GM12878 (cell line): Measurements from ENCODE around the gene IDH3B. TPM values are rescaled to one million over a fixed set of nuclear protein-coding genes. Genes with fewer than 3 reads are reported as not detected.

Experiments
- ATF7 ChIP-seq: fragments of 450-650 bp; IDR thresholded peaks from 2 replicates; pipeline ENCODE4 v1.6.1; 2016; ENCODE audit warnings: low read depth, mild to moderate bottlenecking
- BCLAF1 ChIP-seq: fragments of 450-650 bp; IDR thresholded peaks from 2 replicates; pipeline ENCODE4 v1.6.1; 2017; ENCODE audit warnings: antibody characterized with exemption, mild to moderate bottlenecking, moderate library complexity
- CHD2 ChIP-seq: IDR thresholded peaks from 2 replicates; pipeline ENCODE4 v1.6.1; 2011; ENCODE audit warnings: low read depth, low read length, improper control_type of control experiment, borderline replicate concordance
- HDAC2 ChIP-seq: fragments of 200-600 bp; sonication (generic); IDR thresholded peaks from 2 replicates; pipeline ENCODE4 v1.6.1; 2017
- IKZF2 ChIP-seq, 2 experiments: fragments of 450-650 bp; IDR thresholded peaks; 2 replicates each; pipeline ENCODE4 v1.6.1; 2017; ENCODE audit warnings: mild to moderate bottlenecking in 2 of 2, moderate library complexity in 2 of 2
- MXI1 ChIP-seq: fragments of 150-350 bp; IDR thresholded peaks from 2 replicates; pipeline ENCODE4 v1.6.1; 2011; ENCODE audit warnings: low read depth, mild to moderate bottlenecking, inconsistent platforms, low read length, improper control_type of control experiment
- NBN ChIP-seq: fragments of 450-650 bp; IDR thresholded peaks from 2 replicates; pipeline ENCODE4 v1.6.1; 2016
- NFYB ChIP-seq: IDR thresholded peaks from 2 replicates; pipeline ENCODE4 v1.6.1; 2011; ENCODE audit warnings: low read depth, mild to moderate bottlenecking, low read length, improper control_type of control experiment, moderate library complexity; ENCODE audit not compliant: insufficient read depth
- PML ChIP-seq: IDR thresholded peaks from 2 replicates; pipeline ENCODE4 v1.6.1; 2012; ENCODE audit warnings: low read length, inconsistent platforms
- POLR2AphosphoS2 ChIP-seq: IDR thresholded peaks from 2 replicates; pipeline ENCODE4 v1.6.1; 2011; ENCODE audit warnings: low read depth, mild to moderate bottlenecking, low read length, improper control_type of control experiment, moderate library complexity
- RFX5 ChIP-seq: IDR thresholded peaks from 2 replicates; pipeline ENCODE4 v1.6.1; 2011; ENCODE audit warnings: low read depth, low read length, improper control_type of control experiment
- RUNX3 ChIP-seq: IDR thresholded peaks from 2 replicates; pipeline ENCODE4 v1.6.1; 2012; ENCODE audit warnings: low read length, inconsistent platforms
- SIN3A ChIP-seq: IDR thresholded peaks from 2 replicates; pipeline ENCODE4 v1.6.1; 2012; ENCODE audit warnings: low read depth, low read length, improper control_type of control experiment
- SIX5 ChIP-seq: IDR thresholded peaks from 2 replicates; pipeline ENCODE4 v1.6.1; 2011; ENCODE audit warnings: mild to moderate bottlenecking, low read depth, low read length, moderate library complexity; ENCODE audit not compliant: severe bottlenecking
- ZNF207 ChIP-seq: fragments of 450-650 bp; IDR thresholded peaks from 2 replicates; pipeline ENCODE4 v1.6.1; 2014; ENCODE audit warnings: antibody characterized with exemption, mild to moderate bottlenecking, borderline replicate concordance
- polyA plus RNA-seq, 11 experiments: library from polyadenylated mRNA; depleted of rRNA in 4 of 11; unstranded in 6 of 11; stranded (reverse) in 5 of 11; fragments of >200 nt; fragmentation: Nextera tagmentation in 4 of 11; fragmentation: Illumina TruSeq in 1 of 11; extraction: Ambion mirVana in 4 of 11; extraction: Trizol in 1 of 11; gene quantifications; 1 replicate in 1 of 11; 2 replicates in 10 of 11; pipeline versions ENCODE4 v1.2.1 to v1.2.3, GENCODE V29; 2011 to 2016; ENCODE audit warnings: inconsistent platforms in 2 of 11, missing spikeins in 2 of 11, low read depth in 1 of 11
- total RNA-seq, 4 experiments: library from RNA; depleted of rRNA in 3 of 4; stranded (reverse); fragments of >200 nt in 3 of 4; fragmentation: Illumina TruSeq in 1 of 4; extraction: Trizol in 1 of 4; gene quantifications; 2 replicates each; pipeline versions ENCODE4 v1.2.1 to v1.2.3, GENCODE V29; 2013 to 2021
- TF ChIP-seq, protein P1 (sequence below): fragments of 450-650 bp; conservative IDR thresholded peaks from 2 replicates; pipeline ENCODE4 v1.6.1; 2017; ENCODE audit warnings: mild to moderate bottlenecking, moderate library complexity
- TF ChIP-seq, protein P2 (sequence below): fragments of 450-650 bp; IDR thresholded peaks from 2 replicates; pipeline ENCODE4 v1.6.1; 2016; ENCODE audit warnings: mild to moderate bottlenecking

The IDH3B gene
- total and polyA plus RNA-seq, 10 of the 15 experiments (the other 5 are each of a cell fraction or from before 2014, with no cell fraction given), result 65.3 to 177 (median 121) TPM

- TF ChIP-seq NFYB (peak; percentile 70; the same call in 1 of the 2 replicates), RFX5 (no peak), PML (peak; percentile 99), BCLAF1 (peak; percentile 91), NBN (peak; percentile 71; the same call in 1 of the 2 replicates), HDAC2 (0 out of 2 replicates have a peak, but pooled peaks have one; percentile 39), MXI1 (peak; percentile 96), IKZF2 (IDR thresholded peaks at IDR 0.05) (peak in 1 of 2 experiments; percentile 27; a peak in 1 of 4 replicates), RUNX3 (peak; percentile 51), ATF7 (peak; percentile 77), SIN3A (peak; percentile 90), ZNF207 (0 out of 2 replicates have a peak, but pooled peaks have one; percentile 79), SIX5 (peak; percentile 59), CHD2 (0 out of 2 replicates have a peak, but pooled peaks have one; percentile 23), POLR2AphosphoS2 (peak; percentile 94)
- TF ChIP-seq, protein P1, sequence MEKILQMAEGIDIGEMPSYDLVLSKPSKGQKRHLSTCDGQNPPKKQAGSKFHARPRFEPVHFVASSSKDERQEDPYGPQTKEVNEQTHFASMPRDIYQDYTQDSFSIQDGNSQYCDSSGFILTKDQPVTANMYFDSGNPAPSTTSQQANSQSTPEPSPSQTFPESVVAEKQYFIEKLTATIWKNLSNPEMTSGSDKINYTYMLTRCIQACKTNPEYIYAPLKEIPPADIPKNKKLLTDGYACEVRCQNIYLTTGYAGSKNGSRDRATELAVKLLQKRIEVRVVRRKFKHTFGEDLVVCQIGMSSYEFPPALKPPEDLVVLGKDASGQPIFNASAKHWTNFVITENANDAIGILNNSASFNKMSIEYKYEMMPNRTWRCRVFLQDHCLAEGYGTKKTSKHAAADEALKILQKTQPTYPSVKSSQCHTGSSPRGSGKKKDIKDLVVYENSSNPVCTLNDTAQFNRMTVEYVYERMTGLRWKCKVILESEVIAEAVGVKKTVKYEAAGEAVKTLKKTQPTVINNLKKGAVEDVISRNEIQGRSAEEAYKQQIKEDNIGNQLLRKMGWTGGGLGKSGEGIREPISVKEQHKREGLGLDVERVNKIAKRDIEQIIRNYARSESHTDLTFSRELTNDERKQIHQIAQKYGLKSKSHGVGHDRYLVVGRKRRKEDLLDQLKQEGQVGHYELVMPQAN, result peak; percentile 72
- TF ChIP-seq, protein P2, sequence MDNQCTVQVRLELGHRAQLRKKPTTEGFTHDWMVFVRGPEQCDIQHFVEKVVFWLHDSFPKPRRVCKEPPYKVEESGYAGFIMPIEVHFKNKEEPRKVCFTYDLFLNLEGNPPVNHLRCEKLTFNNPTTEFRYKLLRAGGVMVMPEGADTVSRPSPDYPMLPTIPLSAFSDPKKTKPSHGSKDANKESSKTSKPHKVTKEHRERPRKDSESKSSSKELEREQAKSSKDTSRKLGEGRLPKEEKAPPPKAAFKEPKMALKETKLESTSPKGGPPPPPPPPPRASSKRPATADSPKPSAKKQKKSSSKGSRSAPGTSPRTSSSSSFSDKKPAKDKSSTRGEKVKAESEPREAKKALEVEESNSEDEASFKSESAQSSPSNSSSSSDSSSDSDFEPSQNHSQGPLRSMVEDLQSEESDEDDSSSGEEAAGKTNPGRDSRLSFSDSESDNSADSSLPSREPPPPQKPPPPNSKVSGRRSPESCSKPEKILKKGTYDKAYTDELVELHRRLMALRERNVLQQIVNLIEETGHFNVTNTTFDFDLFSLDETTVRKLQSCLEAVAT, result 0 out of 2 replicates have a peak, but pooled peaks have one; percentile 55
These were observed 12.0 kb downstream of the IDH3B start, which contains the start of gene NOP56 (continued) for GRCh38 chr20:2651772-2652723.
